Limb (tissue), 2 donors: ENCODE data around the gene PDHA2.
"Not testable (repeated sequence)": the region's sequence is repeated elsewhere in the genome, so short reads cannot be mapped to it uniquely, and the experiment has no call there.

Experiments
- DNase-seq, 2 donors: peaks; one replicate each; pipeline ENCODE4 v3.0.0-alpha.2; 2016; ENCODE audit errors: extremely low spot score in 2 of 2

PDHA2 gene

DNA sequence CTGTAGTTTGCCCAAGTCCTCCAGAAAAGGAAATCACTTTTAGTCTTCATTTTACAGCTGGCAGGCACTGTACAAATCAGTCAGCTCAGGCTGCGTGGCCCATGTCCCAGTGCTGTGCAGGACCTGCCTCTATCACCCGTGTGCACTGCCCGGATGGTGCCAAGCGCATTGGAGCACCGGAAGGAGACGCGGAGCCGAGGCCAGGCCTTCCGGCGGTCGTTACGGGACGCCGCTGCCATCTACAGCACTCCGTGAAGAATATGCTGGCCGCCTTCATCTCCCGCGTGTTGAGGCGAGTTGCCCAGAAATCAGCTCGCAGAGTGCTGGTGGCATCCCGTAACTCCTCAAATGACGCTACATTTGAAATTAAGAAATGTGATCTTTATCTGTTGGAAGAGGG, at the start of gene PDHA2:
Gene PDHA2 (plus strand): TSS at position 203 of the 400 bp plus-strand sequence. CDS start 58 bp downstream, at position 261.
- no peak for DNase-seq

DNA sequence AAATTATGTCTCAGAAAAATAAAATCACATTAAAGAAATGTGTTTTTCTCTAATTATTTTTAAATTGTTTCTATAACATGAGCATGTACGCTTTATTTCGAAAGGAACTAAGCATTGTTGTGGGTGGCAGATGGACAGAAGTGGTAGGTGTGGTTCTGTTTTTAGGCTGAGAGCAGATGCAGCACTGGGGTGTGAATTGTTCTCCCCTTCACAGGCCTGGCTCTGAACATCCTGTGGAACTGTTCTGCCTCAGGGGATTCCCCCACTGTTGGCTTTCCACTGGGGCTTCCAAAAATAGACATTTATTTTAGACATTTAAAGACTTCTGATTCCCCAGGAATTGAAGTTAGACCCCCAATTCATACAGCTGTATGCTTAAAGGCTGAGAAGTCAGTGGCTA, 41.9 kb upstream of the PDHA2 start:
- no peak for DNase-seq

DNA sequence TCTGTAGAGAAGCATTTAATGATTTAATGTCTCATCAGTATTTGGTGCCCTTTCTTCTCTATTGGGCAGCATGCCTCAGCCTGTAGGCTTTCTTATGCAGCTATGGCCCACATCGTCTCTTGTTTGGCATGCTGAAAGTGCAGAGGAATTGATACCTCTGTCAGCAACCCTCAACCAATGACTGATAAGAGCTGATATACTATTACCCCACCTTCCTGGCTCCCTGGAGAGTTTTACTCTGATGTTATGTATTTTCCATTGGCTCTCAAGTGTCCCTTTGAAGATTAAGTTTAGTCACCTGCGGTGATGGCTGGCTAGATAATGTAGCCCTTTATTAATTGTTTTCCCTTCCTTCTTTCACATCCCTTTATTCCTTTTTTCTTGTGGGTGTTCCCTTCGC, 41.2 kb upstream of the PDHA2 start:
- DNase-seq, result no peak

DNA sequence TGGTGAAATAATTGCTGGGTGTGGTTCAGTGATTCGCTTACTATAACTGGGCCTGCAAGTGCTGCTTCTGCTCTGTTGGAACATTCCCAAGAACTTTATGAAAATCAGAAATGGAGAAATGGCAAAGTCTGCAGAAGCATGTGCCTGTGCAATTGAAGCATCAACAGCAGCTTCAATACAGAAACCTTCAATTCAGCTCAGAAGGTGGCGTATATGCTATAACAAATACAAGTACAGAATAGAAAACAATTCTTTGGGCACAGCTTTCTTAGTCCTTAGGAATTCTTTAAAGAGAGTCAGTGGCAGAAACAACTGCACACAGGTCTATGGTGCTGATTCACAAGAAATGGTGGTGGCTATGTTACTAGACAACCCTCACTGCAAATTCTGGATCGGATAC, 18.0 kb upstream of the PDHA2 start:
- DNase-seq, result no peak

DNA sequence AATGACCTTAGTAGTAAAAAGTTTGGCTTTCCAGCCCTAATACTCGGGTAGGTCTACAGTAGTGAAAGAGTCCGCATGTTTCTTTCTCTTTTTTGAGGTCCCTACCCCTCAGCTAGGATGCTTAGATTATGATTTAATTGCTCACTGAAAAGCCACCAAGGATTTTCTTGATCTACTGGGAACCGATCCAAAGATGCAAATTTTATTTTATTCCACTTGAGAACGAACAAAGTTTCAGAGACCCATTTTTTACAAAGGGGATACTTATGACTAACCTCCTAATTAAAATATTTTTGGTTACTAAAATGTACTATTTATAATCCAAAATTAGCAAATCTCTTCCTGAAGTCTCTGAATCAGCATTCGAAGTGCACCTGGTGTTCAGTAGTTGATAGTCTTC, 14.3 kb upstream of the PDHA2 start:
- DNase-seq, result no peak

DNA sequence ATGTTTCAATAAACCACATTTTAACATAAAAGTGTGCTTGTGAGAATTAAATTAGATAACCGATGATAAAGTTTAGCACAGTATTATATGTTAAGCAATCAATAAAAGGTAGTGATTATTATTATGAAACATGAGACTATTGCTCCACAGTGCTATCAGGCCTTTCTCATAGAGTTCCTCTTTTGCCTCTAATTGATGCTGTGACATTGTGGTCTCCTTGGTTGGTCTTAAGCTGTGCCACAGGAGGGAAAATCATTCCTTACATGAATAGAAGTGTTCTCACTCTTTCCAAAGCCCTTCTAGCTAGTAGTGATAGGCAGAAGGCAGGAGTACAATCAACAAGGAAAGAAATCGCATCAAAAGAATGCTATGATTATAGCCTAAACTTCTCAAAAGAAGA, 9.2 kb upstream of the PDHA2 start:
- no peak for DNase-seq

GRCh38 chr4:95831166-95831565, 8.7 kb upstream of the PDHA2 start:
- no peak for DNase-seq

- no peak for DNase-seq
Measured at GRCh38 chr4:95833711-95834194, 6.1 kb upstream of the PDHA2 start.

DNA sequence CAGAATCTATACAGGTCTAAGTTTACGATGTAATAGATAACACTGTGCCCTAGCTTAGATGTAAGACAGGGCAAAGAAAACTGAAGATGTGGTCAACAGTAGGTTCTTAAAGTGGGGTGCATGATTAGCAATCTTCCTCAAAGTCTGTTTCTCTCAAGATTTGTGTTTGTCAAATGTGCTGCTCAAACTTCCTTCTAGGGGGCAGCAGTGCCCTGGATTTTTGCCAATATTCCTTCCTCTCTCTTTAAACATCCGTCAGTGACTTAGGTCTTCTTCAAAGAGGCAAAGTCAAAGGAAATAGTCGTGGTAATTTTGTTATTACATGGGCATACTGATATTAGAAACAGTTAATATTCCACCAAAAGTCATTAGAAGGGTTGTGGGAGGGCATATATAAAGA, 4.2 kb upstream of the PDHA2 start:
- DNase-seq, result no peak

DNA sequence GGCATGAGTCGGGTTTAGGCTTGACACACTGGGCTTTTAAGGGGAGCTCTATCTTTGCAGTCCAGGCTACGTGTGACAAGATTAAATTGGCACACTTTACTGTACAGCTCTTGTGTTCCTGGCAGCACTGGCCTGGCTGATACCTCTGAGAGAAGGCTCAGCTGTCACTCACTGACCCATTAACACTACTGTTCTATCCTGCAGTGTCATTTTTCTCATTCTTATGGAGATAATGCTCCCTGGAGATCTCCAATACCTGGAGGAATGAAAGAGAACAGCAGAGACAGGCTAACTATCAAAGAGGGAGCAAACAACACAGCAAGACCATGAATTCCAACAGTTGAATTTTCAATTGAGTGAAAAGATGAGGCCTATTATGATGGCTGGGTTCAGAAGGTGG, 1.7 kb upstream of the PDHA2 start:
- no peak for DNase-seq

DNA sequence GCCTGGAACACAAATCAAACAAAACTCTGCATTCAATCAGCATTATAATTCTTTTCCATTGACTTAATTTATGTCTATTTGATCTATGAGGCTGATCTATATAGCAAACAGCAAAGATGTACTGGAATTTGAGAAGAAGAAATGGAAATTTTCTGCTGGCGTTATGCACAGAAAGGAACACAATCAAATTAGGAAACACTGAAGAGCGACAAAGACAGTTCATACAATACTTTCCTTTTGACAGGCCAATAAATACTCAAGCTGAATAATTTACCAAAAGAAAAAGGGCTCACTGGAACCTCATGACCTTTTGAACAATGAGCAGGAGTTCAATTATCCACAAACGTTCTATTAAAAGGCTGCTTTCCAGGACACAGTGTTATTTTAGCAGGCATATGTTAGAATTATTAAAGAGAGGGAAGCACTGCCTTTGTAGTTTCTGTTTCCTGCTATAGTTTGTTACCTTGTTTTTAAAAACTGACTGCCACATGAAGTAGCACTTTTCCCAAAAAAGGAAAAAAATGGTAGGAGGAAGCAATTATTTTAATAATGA, 8.1 kb downstream of the PDHA2 start:
- DNase-seq, result peak in 1 of 2 donors; percentile 15

DNA sequence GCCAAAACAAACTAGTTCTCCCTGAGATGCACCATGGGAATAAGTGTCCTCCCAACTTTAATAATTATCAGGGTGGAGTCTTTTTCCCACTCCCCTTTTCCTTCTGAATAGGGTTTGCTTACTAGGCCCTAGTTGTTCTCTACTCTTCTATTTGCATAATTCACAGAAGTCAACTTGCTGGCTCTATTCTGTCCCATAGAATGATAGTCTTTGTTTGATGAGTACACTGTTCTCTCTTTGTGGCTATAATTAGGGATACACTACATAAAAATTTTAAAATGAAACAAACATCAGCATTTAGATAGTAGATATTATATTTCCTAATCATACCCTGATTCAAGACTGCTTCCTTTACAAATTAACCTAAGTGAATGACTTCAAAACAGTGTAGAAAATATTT, 10.3 kb downstream of the PDHA2 start:
- no peak for DNase-seq

DNA sequence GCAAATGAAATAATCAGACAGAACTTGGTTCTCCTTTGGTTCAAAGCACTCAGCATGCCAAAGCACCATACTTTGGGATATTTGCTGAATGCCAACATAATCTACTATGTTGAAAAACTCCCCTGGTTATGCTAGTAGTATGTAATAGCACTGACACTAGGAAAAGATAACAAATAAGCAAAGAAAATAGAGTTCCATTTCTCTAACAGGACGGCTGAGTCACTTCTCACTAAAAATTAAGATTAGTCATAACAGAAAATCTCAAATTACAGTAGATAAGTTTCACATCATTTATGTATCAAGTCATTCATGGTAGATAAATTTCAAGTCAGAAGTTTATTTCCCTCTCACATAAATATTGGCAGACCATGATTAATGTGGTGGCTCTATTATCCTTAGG, 17.9 kb downstream of the PDHA2 start:
- no peak for DNase-seq

DNA sequence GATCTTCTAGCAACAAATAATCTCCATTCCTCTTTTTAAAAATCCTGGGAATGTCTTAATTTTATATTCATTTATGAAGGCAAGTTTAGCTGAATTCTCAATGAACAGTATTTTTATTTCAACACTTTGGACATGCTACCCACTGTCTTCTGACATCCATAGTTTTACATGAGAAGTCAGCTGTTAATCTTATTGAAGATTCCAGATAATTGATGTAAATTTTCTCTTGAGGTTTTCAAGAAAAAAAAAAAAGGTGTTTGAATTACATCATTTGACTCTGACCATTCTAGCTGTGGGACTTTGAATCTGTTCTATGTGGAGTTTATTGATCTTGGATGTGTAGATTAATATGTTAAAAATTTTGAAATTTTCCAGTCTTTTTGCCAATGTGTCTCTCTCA, 28.0 kb downstream of the PDHA2 start:
- DNase-seq, result no peak

DNA sequence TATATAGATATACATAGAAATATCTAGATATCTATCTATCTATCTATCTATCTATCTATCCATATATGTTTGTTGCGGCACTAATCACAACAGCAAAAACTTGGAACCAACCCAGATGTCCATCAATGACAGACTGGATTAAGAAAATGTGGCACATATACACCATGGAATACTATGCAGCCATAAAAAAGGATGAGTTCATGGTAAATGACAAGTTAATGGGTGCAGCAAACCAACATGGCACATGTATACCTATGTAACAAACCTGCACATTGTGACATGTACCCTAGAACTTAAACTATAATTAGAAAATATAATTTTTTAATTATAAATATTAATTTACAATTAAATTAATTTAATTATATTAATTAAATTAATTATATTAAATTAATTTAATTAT, 29.5 kb downstream of the PDHA2 start:
- DNase-seq, result not testable (repeated sequence)

- no peak for DNase-seq
Measured at GRCh38 chr4:95869961-95870500, 30.1 kb downstream of the PDHA2 start.

DNA sequence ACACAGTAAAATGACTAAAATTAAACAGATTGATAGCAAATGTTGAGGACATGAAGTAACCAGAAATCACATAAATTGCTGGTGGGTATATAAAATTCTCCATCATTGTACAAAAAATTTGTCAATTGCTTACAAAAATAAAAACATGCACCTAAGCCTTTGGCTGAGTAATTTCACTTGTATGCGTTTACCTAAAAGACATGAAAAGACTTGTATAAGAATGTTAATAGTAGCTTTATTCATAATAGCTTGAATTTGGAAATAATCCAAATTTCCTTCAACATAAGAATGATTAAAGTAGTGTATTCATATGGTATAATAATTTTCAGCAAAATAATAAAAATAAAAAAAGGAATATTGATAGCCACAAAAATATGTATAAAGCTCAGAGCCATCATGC, 37.7 kb downstream of the PDHA2 start:
- no peak for DNase-seq

DNA sequence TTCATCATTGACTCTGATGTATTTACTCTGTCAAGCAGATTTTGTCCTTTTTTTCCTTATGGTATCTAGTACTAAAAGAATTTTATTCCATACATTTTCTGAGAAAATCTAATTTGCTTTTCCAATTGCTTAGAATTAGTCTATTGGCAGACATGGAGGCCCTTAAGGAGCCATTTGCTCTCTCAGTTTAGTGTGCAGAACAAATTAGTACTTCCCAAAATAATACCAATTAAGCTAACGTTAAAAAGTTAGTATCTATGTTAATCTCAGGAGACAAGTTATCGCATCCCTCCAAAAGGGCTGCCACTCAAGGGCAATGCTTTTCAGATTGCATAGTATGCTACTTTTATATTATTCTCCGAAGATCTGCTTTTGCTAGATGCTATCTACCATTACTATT, 47.7 kb downstream of the PDHA2 start:
- DNase-seq, result no peak

- no peak for DNase-seq
Measured at GRCh38 chr4:95889662-95890061, 49.8 kb downstream of the PDHA2 start.
